ENCODE results near the gene CPNE5. TPM values are rescaled to one million over a fixed set of nuclear protein-coding genes. Genes with fewer than 3 reads are reported as not detected.

The CPNE5 gene
- total and polyA plus RNA-seq, 9 of the 15 experiments (the other 6 are each of a cell fraction or from before 2014, with no cell fraction given) = 0.14 to 1.0 (median 0.46) TPM; not detected in 2

- TF ChIP-seq, protein P1, sequence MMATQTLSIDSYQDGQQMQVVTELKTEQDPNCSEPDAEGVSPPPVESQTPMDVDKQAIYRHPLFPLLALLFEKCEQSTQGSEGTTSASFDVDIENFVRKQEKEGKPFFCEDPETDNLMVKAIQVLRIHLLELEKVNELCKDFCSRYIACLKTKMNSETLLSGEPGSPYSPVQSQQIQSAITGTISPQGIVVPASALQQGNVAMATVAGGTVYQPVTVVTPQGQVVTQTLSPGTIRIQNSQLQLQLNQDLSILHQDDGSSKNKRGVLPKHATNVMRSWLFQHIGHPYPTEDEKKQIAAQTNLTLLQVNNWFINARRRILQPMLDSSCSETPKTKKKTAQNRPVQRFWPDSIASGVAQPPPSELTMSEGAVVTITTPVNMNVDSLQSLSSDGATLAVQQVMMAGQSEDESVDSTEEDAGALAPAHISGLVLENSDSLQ (IDR thresholded peaks at IDR 0.05) = no peak
- TF ChIP-seq, protein P2, sequence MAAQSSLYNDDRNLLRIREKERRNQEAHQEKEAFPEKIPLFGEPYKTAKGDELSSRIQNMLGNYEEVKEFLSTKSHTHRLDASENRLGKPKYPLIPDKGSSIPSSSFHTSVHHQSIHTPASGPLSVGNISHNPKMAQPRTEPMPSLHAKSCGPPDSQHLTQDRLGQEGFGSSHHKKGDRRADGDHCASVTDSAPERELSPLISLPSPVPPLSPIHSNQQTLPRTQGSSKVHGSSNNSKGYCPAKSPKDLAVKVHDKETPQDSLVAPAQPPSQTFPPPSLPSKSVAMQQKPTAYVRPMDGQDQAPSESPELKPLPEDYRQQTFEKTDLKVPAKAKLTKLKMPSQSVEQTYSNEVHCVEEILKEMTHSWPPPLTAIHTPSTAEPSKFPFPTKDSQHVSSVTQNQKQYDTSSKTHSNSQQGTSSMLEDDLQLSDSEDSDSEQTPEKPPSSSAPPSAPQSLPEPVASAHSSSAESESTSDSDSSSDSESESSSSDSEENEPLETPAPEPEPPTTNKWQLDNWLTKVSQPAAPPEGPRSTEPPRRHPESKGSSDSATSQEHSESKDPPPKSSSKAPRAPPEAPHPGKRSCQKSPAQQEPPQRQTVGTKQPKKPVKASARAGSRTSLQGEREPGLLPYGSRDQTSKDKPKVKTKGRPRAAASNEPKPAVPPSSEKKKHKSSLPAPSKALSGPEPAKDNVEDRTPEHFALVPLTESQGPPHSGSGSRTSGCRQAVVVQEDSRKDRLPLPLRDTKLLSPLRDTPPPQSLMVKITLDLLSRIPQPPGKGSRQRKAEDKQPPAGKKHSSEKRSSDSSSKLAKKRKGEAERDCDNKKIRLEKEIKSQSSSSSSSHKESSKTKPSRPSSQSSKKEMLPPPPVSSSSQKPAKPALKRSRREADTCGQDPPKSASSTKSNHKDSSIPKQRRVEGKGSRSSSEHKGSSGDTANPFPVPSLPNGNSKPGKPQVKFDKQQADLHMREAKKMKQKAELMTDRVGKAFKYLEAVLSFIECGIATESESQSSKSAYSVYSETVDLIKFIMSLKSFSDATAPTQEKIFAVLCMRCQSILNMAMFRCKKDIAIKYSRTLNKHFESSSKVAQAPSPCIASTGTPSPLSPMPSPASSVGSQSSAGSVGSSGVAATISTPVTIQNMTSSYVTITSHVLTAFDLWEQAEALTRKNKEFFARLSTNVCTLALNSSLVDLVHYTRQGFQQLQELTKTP (IDR thresholded peaks at IDR 0.05; ENCODE audit: low read depth in 1 of 2, partially characterized antibody in 2 of 2) = peak in 1 of 2 experiments; percentile 92
- TF ChIP-seq ZNF518B (CRISPR knock-in tag; IDR thresholded peaks at IDR 0.05) (no peak), MED1 (CRISPR knock-in tag; IDR thresholded peaks at IDR 0.05; ENCODE audit: borderline replicate concordance) (no peak), BHLHE40 (IDR thresholded peaks at IDR 0.05; ENCODE audit: low read length) (no peak), ZNF778 (CRISPR knock-in tag; IDR thresholded peaks at IDR 0.05) (no peak), SMARCC2 (IDR thresholded peaks at IDR 0.05; ENCODE audit: low read depth) (no peak), TCF7 (IDR thresholded peaks at IDR 0.05; ENCODE audit: borderline replicate concordance) (no peak), MAZ (CRISPR knock-in tag; conservative IDR thresholded peaks at IDR 0.05 in 1 of 2, IDR thresholded peaks at IDR 0.05 in 1 of 2) (peak; percentile 88 to 93), RCOR1 (IDR thresholded peaks at IDR 0.05; ENCODE audit: borderline replicate concordance in 1 of 2, low read depth in 2 of 2, low read length in 2 of 2) (peak in 1 of 2 experiments; percentile 51; a peak in 1 of 4 replicates), ELF2 (CRISPR knock-in tag; IDR thresholded peaks at IDR 0.05) (no peak), FOSL1 (tag; conservative IDR thresholded peaks at IDR 0.05) (no peak), ZNF444 (CRISPR knock-in tag; IDR thresholded peaks at IDR 0.05) (peak; percentile 93), E2F5 (CRISPR knock-in tag; IDR thresholded peaks at IDR 0.05) (no peak), RBBP5 (IDR thresholded peaks at IDR 0.05; ENCODE audit: borderline replicate concordance, insufficient read depth, low read length, poor library complexity, severe bottlenecking) (peak; percentile 57)
- TF ChIP-seq, protein P3, sequence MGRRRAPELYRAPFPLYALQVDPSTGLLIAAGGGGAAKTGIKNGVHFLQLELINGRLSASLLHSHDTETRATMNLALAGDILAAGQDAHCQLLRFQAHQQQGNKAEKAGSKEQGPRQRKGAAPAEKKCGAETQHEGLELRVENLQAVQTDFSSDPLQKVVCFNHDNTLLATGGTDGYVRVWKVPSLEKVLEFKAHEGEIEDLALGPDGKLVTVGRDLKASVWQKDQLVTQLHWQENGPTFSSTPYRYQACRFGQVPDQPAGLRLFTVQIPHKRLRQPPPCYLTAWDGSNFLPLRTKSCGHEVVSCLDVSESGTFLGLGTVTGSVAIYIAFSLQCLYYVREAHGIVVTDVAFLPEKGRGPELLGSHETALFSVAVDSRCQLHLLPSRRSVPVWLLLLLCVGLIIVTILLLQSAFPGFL (CRISPR knock-in tag; IDR thresholded peaks at IDR 0.05) = no peak
These were observed 646 bp upstream of the CPNE5 start (continued) for GRCh38 chr6:36839749-36840431.
